ENCODE measurements around the gene AGXT.
A peak's percentile ranks its signal among the peaks of the same experiment; 100 is the strongest.

Gene AGXT

GRCh38 chr2:240868286-240869108 is at the start of gene AGXT:
AGXT (plus strand) TSS chr2:240868824; CDS start chr2:240868866, 42 bp downstream.
- DNase-seq = no peak

GRCh38 chr2:240819126-240819857 is 49.3 kb upstream of the AGXT start:
- no peak for DNase-seq

GRCh38 chr2:240819858-240820606 is 48.6 kb upstream of the AGXT start, which contains the start of gene KIF1A:
KIF1A (minus strand) TSS chr2:240820219; CDS start chr2:240797752, 22,467 bp downstream.
- DNase-seq = no peak

GRCh38 chr2:240820607-240821428 is 47.8 kb upstream of the AGXT start:
- DNase-seq = no peak

GRCh38 chr2:240821429-240821778 is 47.2 kb upstream of the AGXT start:
- no peak for DNase-seq

- DNase-seq = no peak
These were observed 46.3 kb upstream of the AGXT start for GRCh38 chr2:240822280-240822847.

- DNase-seq = no peak
These were observed 44.9 kb upstream of the AGXT start for GRCh38 chr2:240823449-240824336.

GRCh38 chr2:240825476-240825875 is 43.1 kb upstream of the AGXT start:
- DNase-seq = no peak

- DNase-seq = no peak
These were observed 36.9 kb upstream of the AGXT start for GRCh38 chr2:240831594-240832204.

GRCh38 chr2:240832205-240832727 is 36.4 kb upstream of the AGXT start:
- DNase-seq = peak; percentile 98

- DNase-seq = no peak
These were observed 35.6 kb upstream of the AGXT start for GRCh38 chr2:240832921-240833494.

- no peak for DNase-seq
These were observed 34.8 kb upstream of the AGXT start for GRCh38 chr2:240833724-240834285.

- DNase-seq = no peak
These were observed 34.1 kb upstream of the AGXT start for GRCh38 chr2:240834377-240834975.

- DNase-seq = no peak
These were observed 33.1 kb upstream of the AGXT start for GRCh38 chr2:240835528-240835927.

GRCh38 chr2:240836781-240837467 is 31.7 kb upstream of the AGXT start:
- DNase-seq = no peak

GRCh38 chr2:240837621-240838020 is 31.0 kb upstream of the AGXT start:
- no peak for DNase-seq

GRCh38 chr2:240839152-240840143 is 29.2 kb upstream of the AGXT start:
- DNase-seq = no peak

All from stimulated activated CD4-positive, alpha-beta T cell treated with anti-CD3 and anti-CD28 coated beads, Interleukin-1b, Interleukin-23, amount 100 ng/mL, for 48 hours (primary cell).